Skin epidermis (tissue), 12 donors: Measurements from ENCODE around the gene DAPK2.

ENCODE experiments used
- H3K27ac ChIP-seq, 21 experiments: fragments of 200-600 bp; sonication (generic) in 11 of 21; one replicate each; pipeline ENCODE4 v1.5.0; 2020; ENCODE audit warnings: mild to moderate bottlenecking in 3 of 21, inconsistent platforms in 2 of 21, moderate library complexity in 2 of 21
- H3K4me3 ChIP-seq, 7 experiments: fragments of 200-600 bp; sonication (generic) in 2 of 7; one replicate each; pipeline ENCODE4 v1.5.0; 2020; ENCODE audit warnings: inconsistent platforms in 2 of 7, mild to moderate bottlenecking in 2 of 7, moderate library complexity in 1 of 7

The DAPK2 gene

GRCh38 chr15:64004587-64004986 lies 41.7 kb downstream of the DAPK2 start:
- Histone ChIP-seq H3K27ac (peak overlapping the region in 1 of 21 experiments; percentile 63), H3K4me3 (no peak overlapping the region)

- no peak overlapping the region for H3K4me3 ChIP-seq
- H3K27ac ChIP-seq = peak overlapping the region in 1 of 21 experiments; percentile 63
Observed at GRCh38 chr15:64004056-64004455, 42.2 kb downstream of the DAPK2 start.

GRCh38 chr15:64003182-64003581 lies 43.1 kb downstream of the DAPK2 start:
- Histone ChIP-seq H3K4me3 (no peak overlapping the region), H3K27ac (no peak overlapping the region)

GRCh38 chr15:64001148-64001547 lies 45.1 kb downstream of the DAPK2 start:
- Histone ChIP-seq H3K27ac (peak overlapping the region in 2 of 21 experiments; percentile 26 to 55), H3K4me3 (no peak overlapping the region)

GRCh38 chr15:64000183-64000951 lies 45.9 kb downstream of the DAPK2 start:
- no peak overlapping the region for H3K4me3 ChIP-seq
- peak overlapping the region in 1 of 21 experiments; percentile 55 for H3K27ac ChIP-seq

- peak overlapping the region in 5 of 21 experiments; percentile 2 to 55 (median 35) for H3K27ac ChIP-seq
- H3K4me3 ChIP-seq = no peak overlapping the region
Observed at GRCh38 chr15:63999177-63999576, 47.1 kb downstream of the DAPK2 start.

- Histone ChIP-seq H3K27ac (peak overlapping the region in 6 of 21 experiments; percentile 0 to 55 (median 16)), H3K4me3 (no peak overlapping the region)
Observed at GRCh38 chr15:63998489-63998888, 47.8 kb downstream of the DAPK2 start.

- Histone ChIP-seq H3K4me3 (no peak overlapping the region), H3K27ac (peak overlapping the region in 6 of 21 experiments; percentile 0 to 55 (median 18))
Observed at GRCh38 chr15:63997715-63998442, 48.4 kb downstream of the DAPK2 start.

GRCh38 chr15:63996794-63997357 lies 49.4 kb downstream of the DAPK2 start:
- H3K27ac ChIP-seq = peak overlapping the region in 1 of 21 experiments; percentile 32
- H3K4me3 ChIP-seq = no peak overlapping the region

GRCh38 chr15:63995789-63996188 lies 50.5 kb downstream of the DAPK2 start:
- H3K27ac ChIP-seq = no peak overlapping the region

GRCh38 chr15:63994073-63994600 lies 52.1 kb downstream of the DAPK2 start:
- Histone ChIP-seq H3K4me3 (no peak overlapping the region), H3K27ac (peak overlapping the region in 1 of 21 experiments; percentile 31)

More at GRCh38 chr15:63995789-63996188, 50.5 kb downstream of the DAPK2 start:
- no peak overlapping the region for H3K4me3 ChIP-seq

- H3K27ac ChIP-seq = no peak overlapping the region
- H3K4me3 ChIP-seq = no peak overlapping the region
Observed at GRCh38 chr15:63992300-63992699, 54.0 kb downstream of the DAPK2 start.

GRCh38 chr15:63991706-63992105 lies 54.6 kb downstream of the DAPK2 start:
- H3K27ac ChIP-seq = peak overlapping the region in 1 of 21 experiments; percentile 16
- no peak overlapping the region for H3K4me3 ChIP-seq

GRCh38 chr15:63990454-63990853 lies 55.8 kb downstream of the DAPK2 start:
- Histone ChIP-seq H3K4me3 (no peak overlapping the region), H3K27ac (peak overlapping the region in 3 of 21 experiments; percentile 4 to 37 (median 10))

GRCh38 chr15:63987796-63988378 lies 58.4 kb downstream of the DAPK2 start:
- Histone ChIP-seq H3K4me3 (no peak overlapping the region), H3K27ac (peak overlapping the region in 8 of 21 experiments; percentile 7 to 83 (median 36))

- Histone ChIP-seq H3K4me3 (no peak overlapping the region), H3K27ac (peak overlapping the region in 17 of 21 experiments; percentile 13 to 83 (median 68))
Observed at GRCh38 chr15:63986751-63987341, 59.4 kb downstream of the DAPK2 start.

- H3K27ac ChIP-seq = peak overlapping the region in 18 of 21 experiments; percentile 7 to 83 (median 68)
Observed at GRCh38 chr15:63986185-63986680, 60.1 kb downstream of the DAPK2 start.

GRCh38 chr15:63985221-63986184 lies 60.8 kb downstream of the DAPK2 start:
- Histone ChIP-seq H3K4me3 (no peak overlapping the region), H3K27ac (peak overlapping the region in 20 of 21 experiments; percentile 11 to 83 (median 66))

More at GRCh38 chr15:63986185-63986680, 60.1 kb downstream of the DAPK2 start:
- H3K4me3 ChIP-seq = no peak overlapping the region
